B cell (primary cell): Measurements from ENCODE around the gene IL6ST. TPM values are rescaled to one million over a fixed set of nuclear protein-coding genes. Genes with fewer than 3 reads are reported as not detected.

Experiments used
- ATAC-seq: fragments of 200-7000 bp; cut with Tn5 transposase; one replicate; pipeline ENCODE4 v1.10.0; 2021; ENCODE audit warnings: low read depth, mild to moderate bottlenecking, moderate number of reproducible peaks, moderate library complexity
- CTCF ChIA-PET: fragments of 350-600 bp; sonication (Branson Sonifier 250); formaldehyde crosslinking; loops from one replicate; lab custom pipeline; 2021; ENCODE audit warnings: antibody characterized with exemption, inconsistent platforms; lab: Charles Lee
- POLR2A ChIA-PET: fragments of 350-600 bp; sonication (Branson Sonifier 250); formaldehyde crosslinking; loops from one replicate; lab custom pipeline; 2021; ENCODE audit warnings: antibody characterized with exemption; lab: Charles Lee
- DNase-seq: peaks from one replicate; pipeline ENCODE4 v3.0.0; 2013
- H2AFZ ChIP-seq: 2 replicates; pipeline ENCODE4 v1.6.1; 2012; ENCODE audit warnings: mild to moderate bottlenecking, low read depth, low read length; ENCODE audit not compliant: insufficient read depth, poor library complexity, severe bottlenecking
- H3K27ac ChIP-seq, 2 donors: 1 replicate in 1 of 2; 2 replicates in 1 of 2; pipeline ENCODE4 v1.5.1; 2012 to 2013; ENCODE audit warnings: low read length in 2 of 2, mild to moderate bottlenecking in 2 of 2, moderate library complexity in 1 of 2
- H3K27me3 ChIP-seq, 4 experiments: fragments of 200-600 bp in 1 of 4; sonication (generic) in 1 of 4; replicated peaks in 1 of 4; 1 replicate in 2 of 4; 2 replicates in 2 of 4; pipeline versions ENCODE4 v1.6.1 to v1.7.0; 2013 to 2016; ENCODE audit warnings: low read length in 3 of 4, mild to moderate bottlenecking in 2 of 4, mixed read lengths in 1 of 4, moderate library complexity in 1 of 4; ENCODE audit not compliant: insufficient read depth in 4 of 4, control insufficient read depth in 3 of 4; ENCODE audit errors: control extremely low read depth in 1 of 4
- H3K36me3 ChIP-seq, 2 experiments: replicated peaks in 1 of 2; 1 replicate in 1 of 2; 2 replicates in 1 of 2; pipeline versions ENCODE4 v1.6.1 to v1.7.1; 2013; ENCODE audit warnings: low read length in 1 of 2; ENCODE audit not compliant: insufficient read depth in 2 of 2, control insufficient read depth in 1 of 2; ENCODE audit errors: control extremely low read depth in 1 of 2, extremely low read depth in 1 of 2
- H3K4me1 ChIP-seq, 2 donors: fragments of 200-600 bp in 1 of 2; sonication (generic) in 1 of 2; 1 replicate in 1 of 2; 2 replicates in 1 of 2; pipeline versions ENCODE4 v1.5.1 to v1.6.1; 2013 to 2017; ENCODE audit warnings: low read length in 2 of 2; ENCODE audit not compliant: control insufficient read depth in 2 of 2, insufficient read depth in 2 of 2
- H3K4me2 ChIP-seq: replicated peaks from 2 replicates; pipeline ENCODE3; 2012; ENCODE audit warnings: mild to moderate bottlenecking, low read depth, low read length; ENCODE audit not compliant: poor library complexity, severe bottlenecking
- H3K4me3 ChIP-seq, 5 experiments: fragments of 200-600 bp in 1 of 5; sonication (generic) in 1 of 5; 1 replicate in 3 of 5; 2 replicates in 2 of 5; pipeline versions ENCODE4 v1.5.1 to v1.7.0; 2011 to 2016; ENCODE audit warnings: low read length in 4 of 5, mild to moderate bottlenecking in 4 of 5, low read depth in 2 of 5, control low read depth in 1 of 5, moderate library complexity in 1 of 5; ENCODE audit not compliant: insufficient read depth in 1 of 5; ENCODE audit errors: control extremely low read depth in 1 of 5, extremely low read depth in 1 of 5
- H3K79me2 ChIP-seq: fragments of 200-600 bp; sonication (generic); one replicate; pipeline ENCODE4 v1.6.0; 2016; ENCODE audit warnings: low read length; ENCODE audit not compliant: control insufficient read depth, insufficient read depth
- H3K9ac ChIP-seq: fragments of 200-600 bp; sonication (generic); 2 replicates; pipeline ENCODE4 v1.6.1; 2017; ENCODE audit warnings: mild to moderate bottlenecking, low read length, moderate library complexity
- H3K9me3 ChIP-seq, 3 donors: one replicate each; pipeline versions ENCODE4 v1.6.1 to v1.7.1; 2013; ENCODE audit warnings: low read length in 2 of 3; ENCODE audit not compliant: control insufficient read depth in 2 of 3, insufficient read depth in 1 of 3; ENCODE audit errors: control extremely low read depth in 1 of 3
- H4K20me1 ChIP-seq: 2 replicates; pipeline ENCODE4 v1.6.0; 2012; ENCODE audit warnings: mild to moderate bottlenecking, low read length; ENCODE audit not compliant: insufficient read depth, control insufficient read depth, poor library complexity, severe bottlenecking
- H3K27ac Mint-ChIP-seq: one replicate; pipeline ENCODE4 v1.8.0; 2021; ENCODE audit warnings: mixed read lengths
- H3K27me3 Mint-ChIP-seq: one replicate; pipeline ENCODE4 v1.8.0; 2021; ENCODE audit warnings: mixed read lengths
- H3K4me1 Mint-ChIP-seq: one replicate; pipeline ENCODE4 v1.8.0; 2021; ENCODE audit warnings: mixed read lengths
- H3K4me3 Mint-ChIP-seq: one replicate; pipeline ENCODE4 v1.8.0; 2021; ENCODE audit warnings: mixed read lengths
- H3K9me3 Mint-ChIP-seq: one replicate; pipeline ENCODE4 v1.8.0; 2022; ENCODE audit warnings: mixed read lengths; ENCODE audit not compliant: insufficient read depth
- CTCF ChIP-seq: fragments of 200-600 bp; IDR thresholded peaks from one replicate; pipeline ENCODE4 v1.8.0; 2022; ENCODE audit warnings: antibody characterized with exemption, mild to moderate bottlenecking
- EZH2 ChIP-seq: IDR thresholded peaks from 2 replicates; pipeline ENCODE4 v1.6.1; 2012; ENCODE audit warnings: borderline replicate concordance, low read depth, mild to moderate bottlenecking, moderate library complexity, low read length; ENCODE audit not compliant: insufficient read depth, poor library complexity, severe bottlenecking
- WGBS: methylation state at CpG from one replicate; pipeline ENCODE4 v1.1.5; 2013; ENCODE audit warnings: missing lambda C conversion rate; ENCODE audit not compliant: insufficient coverage; 5-methylcytosine and 5-hydroxymethylcytosine counted together
- intact Hi-C: fragments of 100-400 bp; cut with micrococcal nuclease; formaldehyde crosslinking; loops from one replicate; pipeline ENCODE4 v1.10.0; 2022
- polyA plus RNA-seq: library from polyadenylated mRNA; depleted of rRNA; stranded (reverse); fragments of >200 nt; gene quantifications from 2 replicates; pipeline ENCODE4 v1.2.3, GENCODE V29; 2012
- total RNA-seq, 2 donors: library from RNA; stranded (reverse); fragments of 120-200 nt in 1 of 2; gene quantifications; 1 replicate in 1 of 2; 2 replicates in 1 of 2; pipeline versions ENCODE4 v1.2.3 to v1.2.4, GENCODE V29; 2013 to 2022

The IL6ST gene
- total and polyA plus RNA-seq, 2 donors (not counting 1 experiment from before 2014, with no cell fraction given) = 4.3 to 28.0 TPM

- H3K79me2 ChIP-seq = no peaks in the 10 kb centered on the region
- peaks cover 3% of the 10 kb centered on the region for H3K4me1 Mint-ChIP-seq
- H3K4me3 ChIP-seq = no peak overlapping the region
- peaks cover 0 to 7% (median 0%) of the 10 kb centered on the region in 3 donors for H3K9me3 ChIP-seq
- no peak for TF ChIP-seq CTCF
- TF ChIP-seq EZH2 = no peak
- H3K27ac Mint-ChIP-seq = no peak overlapping the region
- ATAC-seq (no peak), DNase-seq (no peak)
- ChIA-PET POLR2A (no interaction called here), CTCF (no interaction called here)
- H3K9ac ChIP-seq = no peak overlapping the region
- no peaks in the 10 kb centered on the region for H3K9me3 Mint-ChIP-seq
- H3K4me3 Mint-ChIP-seq = no peak overlapping the region
- intact Hi-C loops = no loop called here
- no peaks in the 10 kb centered on the region for H4K20me1 ChIP-seq
- H3K27me3 Mint-ChIP-seq = no peaks in the 10 kb centered on the region
- no peaks in the 10 kb centered on the region for H3K27me3 ChIP-seq
- no peak overlapping the region for H3K27ac ChIP-seq
- H2AFZ ChIP-seq = no peak overlapping the region
- H3K36me3 ChIP-seq = no peaks in the 10 kb centered on the region
- H3K4me1 ChIP-seq = no peaks in the 10 kb centered on the region
- H3K4me2 ChIP-seq = no peak overlapping the region
Measured at GRCh38 chr5:56029457-56029856, 34.7 kb upstream of the IL6ST start.

GRCh38 chr5:56028708-56029107 is 33.9 kb upstream of the IL6ST start:
- H2AFZ ChIP-seq = no peak overlapping the region
- Mint-ChIP-seq H3K4me1 (peaks cover 3% of the 10 kb centered on the region), H3K27ac (no peak overlapping the region), H3K27me3 (peaks cover 2% of the 10 kb centered on the region), H3K9me3 (no peaks in the 10 kb centered on the region), H3K4me3 (no peak overlapping the region)
- no peak overlapping the region for H3K4me3 ChIP-seq
- no peak overlapping the region for H3K4me2 ChIP-seq
- no peak for DNase-seq
- 94% methylated on average over 6 of the region's 6 CpGs for WGBS
- H3K79me2 ChIP-seq = no peaks in the 10 kb centered on the region
- H3K27ac ChIP-seq = no peak overlapping the region
- ATAC-seq = no peak
- ChIA-PET POLR2A (no interaction called here), CTCF (no interaction called here)
- no peak overlapping the region for H3K9ac ChIP-seq
- peaks cover 0 to 4% (median 0%) of the 10 kb centered on the region in 3 donors for H3K9me3 ChIP-seq
- TF ChIP-seq CTCF (no peak), EZH2 (no peak)
- H3K27me3 ChIP-seq = no peaks in the 10 kb centered on the region
- no peaks in the 10 kb centered on the region for H3K36me3 ChIP-seq
- H4K20me1 ChIP-seq = no peaks in the 10 kb centered on the region
- H3K4me1 ChIP-seq = no peaks in the 10 kb centered on the region
- intact Hi-C loops = no loop called here
